ENCODE results near the gene RAB6B.
A peak's percentile ranks its signal among the peaks of the same experiment; 100 is the strongest.

The RAB6B gene

DNA sequence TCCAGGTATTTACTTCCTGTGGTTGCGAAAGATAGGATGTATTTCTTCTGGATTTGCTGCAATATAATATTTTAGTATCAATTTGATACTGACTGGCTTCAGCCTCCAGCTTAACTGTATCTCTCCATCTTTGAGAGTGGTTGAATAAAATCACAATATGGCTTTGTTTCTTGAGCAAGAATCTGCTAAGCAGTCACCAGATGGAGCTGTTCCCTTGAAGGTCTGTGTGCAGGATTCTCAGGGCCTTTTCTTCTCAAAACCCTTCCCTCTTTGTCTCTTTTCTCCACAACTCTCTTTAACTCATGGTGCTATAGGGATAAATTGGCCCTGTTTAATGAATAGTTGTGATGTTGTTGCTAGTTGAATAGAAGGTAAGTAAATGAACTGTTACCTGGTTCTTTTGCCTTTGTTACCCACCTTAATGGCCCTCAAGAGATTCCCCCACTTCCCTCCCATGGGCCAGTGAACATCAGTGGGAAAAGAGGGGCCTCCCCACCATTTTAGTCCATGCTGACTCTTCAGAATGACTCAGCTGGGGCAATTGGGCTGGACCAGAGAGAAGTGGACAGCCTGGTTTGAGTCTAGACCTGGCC, 34.8 kb upstream of the RAB6B start:
- DNase-seq (ENCODE audit: low spot score): peak; percentile 69

- no peak for DNase-seq (ENCODE audit: low spot score)
These were observed 33.4 kb upstream of the RAB6B start for GRCh38 chr3:133928903-133929607.

- DNase-seq (ENCODE audit: low spot score): no peak
These were observed 32.6 kb upstream of the RAB6B start for GRCh38 chr3:133928136-133928893.

GRCh38 chr3:133927540-133928066, 31.9 kb upstream of the RAB6B start:
- peak; percentile 10 for DNase-seq (ENCODE audit: low spot score)

- no peak for DNase-seq (ENCODE audit: low spot score)
These were observed 31.3 kb upstream of the RAB6B start for GRCh38 chr3:133926736-133927539.

DNA sequence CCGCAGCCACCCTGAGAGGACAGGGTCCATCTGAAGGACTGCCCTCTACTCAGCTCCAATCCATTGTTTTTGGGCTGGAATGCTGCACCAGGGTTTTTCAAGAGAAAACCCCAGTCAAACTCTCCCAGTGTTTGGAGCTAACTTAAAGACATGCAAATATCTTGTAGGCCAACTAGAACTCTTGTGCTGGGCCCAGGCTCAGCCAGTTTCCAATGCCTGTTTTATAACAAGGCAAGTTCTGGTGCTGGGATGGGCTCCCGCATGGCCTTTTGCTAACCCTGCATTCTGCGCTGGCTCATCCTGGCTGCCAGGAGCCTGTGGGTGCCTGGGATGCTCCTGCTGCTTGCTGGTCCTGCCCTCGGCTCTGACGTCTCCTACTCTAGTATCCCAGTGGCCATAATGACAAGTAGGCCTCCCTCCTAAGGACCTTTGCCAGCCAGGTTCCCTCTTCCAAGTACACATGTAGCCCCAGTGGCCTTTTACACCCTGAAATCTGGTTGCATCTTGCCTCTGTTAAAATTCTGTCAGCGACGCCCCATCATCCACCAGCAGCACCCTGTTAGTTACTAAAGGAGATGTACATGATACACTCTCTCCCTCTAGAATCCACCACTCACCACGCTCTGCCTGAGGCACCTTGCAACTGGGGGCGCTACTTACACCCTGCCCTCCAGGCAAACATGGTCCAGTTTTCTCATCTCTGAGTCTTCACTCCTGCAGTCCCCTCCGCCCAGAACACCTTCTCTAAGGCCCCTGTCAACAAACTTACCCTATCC, 30.5 kb upstream of the RAB6B start:
- DNase-seq (ENCODE audit: low spot score): no peak

DNA sequence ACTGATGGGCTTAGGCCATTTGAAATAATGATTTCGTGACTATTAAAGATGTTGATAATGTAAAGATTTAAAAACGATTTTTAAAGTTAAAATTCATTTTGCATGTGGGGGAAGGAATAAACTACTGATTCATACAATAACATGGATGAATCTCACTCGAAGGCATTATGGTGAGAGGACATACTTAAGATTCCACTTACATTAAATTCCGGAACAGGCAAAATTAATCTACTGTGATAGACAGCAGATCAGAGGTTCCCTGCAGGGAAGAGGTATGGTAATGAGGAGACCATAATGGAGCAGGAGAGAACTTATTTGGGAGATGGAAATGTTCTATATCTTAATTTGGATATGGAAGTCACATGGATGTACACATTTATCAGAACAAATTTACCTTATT, 28.4 kb upstream of the RAB6B start:
- DNase-seq (ENCODE audit: low spot score): no peak

DNA sequence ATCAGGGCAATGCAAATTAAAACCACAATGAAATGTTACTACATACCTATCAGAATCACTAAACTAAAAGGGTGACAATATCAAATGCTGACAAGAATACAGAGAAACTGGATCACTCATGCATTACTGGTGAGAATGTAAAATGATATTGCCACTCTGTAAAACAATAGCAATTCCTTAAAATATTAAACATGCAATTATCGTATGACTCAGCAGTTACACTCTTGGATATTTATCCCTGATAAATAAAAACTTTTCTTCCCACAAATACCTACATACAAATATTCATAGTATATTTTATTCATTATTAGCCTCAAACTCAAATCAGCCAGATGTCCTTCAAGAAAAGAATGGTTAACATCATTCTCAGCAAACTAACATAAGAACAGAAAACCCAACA, 25.9 kb upstream of the RAB6B start:
- DNase-seq (ENCODE audit: low spot score): no peak

- no peak for DNase-seq (ENCODE audit: low spot score)
These were observed 21.5 kb upstream of the RAB6B start for GRCh38 chr3:133917144-133917543.

- no peak for DNase-seq (ENCODE audit: low spot score)
These were observed 20.3 kb upstream of the RAB6B start for GRCh38 chr3:133915685-133916658.

GRCh38 chr3:133914839-133915600, 19.3 kb upstream of the RAB6B start:
- DNase-seq (ENCODE audit: low spot score): no peak

DNA sequence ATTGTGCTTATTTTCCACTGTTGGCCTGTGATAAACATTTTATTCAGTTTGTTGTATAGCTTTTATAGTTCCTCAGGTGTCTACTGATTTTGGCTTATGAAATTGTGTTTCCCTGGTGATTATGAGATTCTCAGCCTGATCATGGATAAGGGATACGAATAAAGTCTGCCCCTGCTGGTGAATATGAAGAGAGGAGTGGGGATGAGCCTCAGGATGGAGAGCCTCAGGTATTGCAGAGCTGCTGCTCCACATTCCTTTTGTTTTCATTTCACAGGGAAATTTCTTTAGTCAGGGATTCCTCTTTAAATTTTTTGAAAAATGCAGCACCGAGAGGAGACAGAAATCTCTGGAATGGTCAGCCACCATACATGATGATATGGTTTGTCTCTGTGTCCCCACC, 14.7 kb upstream of the RAB6B start:
- no peak for DNase-seq (ENCODE audit: low spot score)

- DNase-seq (ENCODE audit: low spot score): no peak
These were observed 9.7 kb upstream of the RAB6B start for GRCh38 chr3:133905376-133905775.

- DNase-seq (ENCODE audit: low spot score): no peak
These were observed 6.2 kb upstream of the RAB6B start for GRCh38 chr3:133901847-133902246.

DNA sequence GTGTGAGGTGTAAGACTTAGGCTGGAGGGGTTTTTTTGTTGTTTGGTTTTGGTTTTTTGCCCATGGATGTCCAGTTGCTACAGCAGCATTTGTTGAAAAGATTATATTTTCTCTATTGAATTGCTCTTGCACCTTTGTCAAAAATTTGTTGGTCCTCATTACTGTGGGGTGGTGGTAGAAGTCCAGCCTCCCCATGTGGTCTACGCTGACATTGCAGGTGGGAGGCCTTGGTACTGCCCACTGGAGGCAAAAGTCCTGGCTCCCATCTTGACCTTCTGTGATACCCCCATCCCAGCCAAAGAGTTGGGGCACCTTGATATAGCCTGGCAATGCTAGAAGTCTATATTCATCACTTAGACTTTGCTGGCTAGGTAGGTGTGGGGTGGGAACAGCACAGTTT, 5.4 kb upstream of the RAB6B start:
- no peak for DNase-seq (ENCODE audit: low spot score)

DNA sequence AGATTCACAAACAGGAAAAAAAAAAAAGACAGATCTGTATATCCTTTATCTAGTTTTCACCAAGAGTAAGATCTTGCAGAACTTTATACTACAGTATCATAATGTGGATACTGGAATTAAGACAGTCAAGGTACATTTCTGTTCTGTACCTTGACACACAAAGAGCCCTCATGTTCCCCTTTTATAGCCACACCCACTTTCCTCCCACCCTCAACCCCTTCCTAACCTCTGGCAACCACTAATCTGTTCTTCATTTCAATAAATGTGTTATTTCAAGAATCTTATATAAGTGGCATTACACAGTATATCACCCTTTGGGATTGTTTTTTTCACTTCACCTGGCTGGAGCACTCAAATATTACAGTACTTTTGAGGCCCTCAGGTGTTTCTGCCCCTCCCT, 3.6 kb upstream of the RAB6B start:
- DNase-seq (ENCODE audit: low spot score): no peak

GRCh38 chr3:133897547-133897946, 1.9 kb upstream of the RAB6B start:
- no peak for DNase-seq (ENCODE audit: low spot score)

- no peak for DNase-seq (ENCODE audit: low spot score)
These were observed 500 bp upstream of the RAB6B start for GRCh38 chr3:133896002-133896761.
